PC-3 (cell line): ENCODE measurements around the gene INTS1. TPM values are rescaled to one million over a fixed set of nuclear protein-coding genes. Genes with fewer than 3 reads are reported as not detected.

Experiments used
- ATAC-seq: fragments of 200-7000 bp; cut with Tn5 transposase; 2 replicates; pipeline ENCODE4 v1.9.1; 2020; ENCODE audit warnings: mild to moderate bottlenecking, moderate library complexity
- BruUV-seq: library from RNA; stranded (reverse); fragments of 400-500 nt; replicated peaks from 2 replicates; lab custom pipeline; 2021; lab: Mats Ljungman, UMichigan
- CTCF ChIA-PET: fragments of 300-600 bp; sonication (Branson Sonifier 250); formaldehyde crosslinking; loops from one replicate; lab custom pipeline; 2022; ENCODE audit warnings: antibody characterized with exemption; lab: Charles Lee
- POLR2A ChIA-PET: fragments of 300-600 bp; sonication (Branson Sonifier 250); formaldehyde crosslinking; loops from one replicate; lab custom pipeline; 2022; ENCODE audit warnings: antibody characterized with exemption; ENCODE audit not compliant: unreplicated experiment; lab: Charles Lee
- DNase-seq: peaks from one replicate; pipeline ENCODE4 v3.0.0-alpha.2; 2015
- H2AFZ ChIP-seq: fragments of 300-600 bp; sonication (generic); 2 replicates; pipeline ENCODE4 v1.6.0; 2016; ENCODE audit warnings: antibody characterized with exemption, low read length
- H3F3A ChIP-seq: fragments of 300-600 bp; sonication (generic); one replicate; pipeline ENCODE4 v1.6.0; 2017; ENCODE audit warnings: antibody characterized with exemption, low read length, control low read depth, mild to moderate bottlenecking; ENCODE audit not compliant: unreplicated experiment
- H3K27ac ChIP-seq: fragments of 300-600 bp; sonication (generic); 2 replicates; pipeline ENCODE4 v1.5.1; 2016; ENCODE audit warnings: mild to moderate bottlenecking, low read length
- H3K27me3 ChIP-seq: fragments of 300-600 bp; sonication (generic); 2 replicates; pipeline ENCODE4 v1.6.1; 2016; ENCODE audit warnings: low read length, mixed read lengths
- H3K36me3 ChIP-seq: fragments of 300-600 bp; sonication (generic); 2 replicates; pipeline ENCODE4 v1.6.1; 2016; ENCODE audit warnings: low read depth, mixed run types, low read length, mixed read lengths
- H3K4me1 ChIP-seq: fragments of 300-600 bp; sonication (generic); 2 replicates; pipeline ENCODE4 v1.5.1; 2016; ENCODE audit warnings: low read length; ENCODE audit not compliant: insufficient read depth
- H3K4me2 ChIP-seq: fragments of 300-600 bp; sonication (generic); 2 replicates; pipeline ENCODE4 v1.6.0; 2016; ENCODE audit warnings: low read length
- H3K4me3 ChIP-seq: fragments of 300-600 bp; sonication (generic); 2 replicates; pipeline ENCODE4 v1.5.1; 2016; ENCODE audit warnings: mild to moderate bottlenecking, low read length, mixed read lengths
- H3K79me2 ChIP-seq: fragments of 300-600 bp; sonication (generic); 2 replicates; pipeline ENCODE4 v1.6.1; 2017; ENCODE audit warnings: low read length, mixed read lengths
- H3K9ac ChIP-seq: fragments of 300-600 bp; sonication (generic); 2 replicates; pipeline ENCODE4 v1.6.0; 2016; ENCODE audit warnings: mild to moderate bottlenecking, low read length
- H3K9me2 ChIP-seq: fragments of 300-600 bp; sonication (generic); replicated peaks from 2 replicates; pipeline ENCODE4 v1.6.1; 2016; ENCODE audit warnings: mixed run types, low read length, mixed read lengths
- H3K9me3 ChIP-seq: fragments of 300-600 bp; sonication (generic); 2 replicates; pipeline ENCODE4 v1.6.1; 2016; ENCODE audit warnings: low read length, mixed read lengths
- H4K20me1 ChIP-seq: fragments of 300-600 bp; sonication (generic); 2 replicates; pipeline ENCODE4 v1.6.1; 2016; ENCODE audit warnings: low read length, mixed read lengths
- EZH2 ChIP-seq: fragments of 300-600 bp; sonication (generic); IDR thresholded peaks from one replicate; pipeline ENCODE4 v1.6.1; 2017; ENCODE audit warnings: antibody characterized with exemption, mild to moderate bottlenecking, low read length; ENCODE audit not compliant: unreplicated experiment
- EZH2phosphoT487 ChIP-seq: fragments of 300-600 bp; sonication (generic); IDR thresholded peaks from 2 replicates; pipeline ENCODE4 v1.6.1; 2018; ENCODE audit warnings: mild to moderate bottlenecking, antibody characterized with exemption, low read length, borderline replicate concordance
- intact Hi-C: fragments of 100-400 bp; cut with micrococcal nuclease; formaldehyde crosslinking; loops from 2 replicates; pipeline ENCODE4 v1.9.0; 2023
- total RNA-seq: library from RNA; depleted of rRNA; stranded (reverse); fragments of >200 nt; gene quantifications from 2 replicates; pipeline ENCODE4 v1.2.3, GENCODE V29; 2014
- TF ChIP-seq, protein P1 (sequence below): fragments of 300-600 bp; sonication (generic); conservative IDR thresholded peaks from 2 replicates; pipeline ENCODE4 v1.5.1; 2017; ENCODE audit warnings: antibody characterized with exemption, low read depth, mild to moderate bottlenecking, low read length

INTS1 gene
- total RNA-seq, 1 experiment from 2014 or later, result 62.9 TPM

DNA sequence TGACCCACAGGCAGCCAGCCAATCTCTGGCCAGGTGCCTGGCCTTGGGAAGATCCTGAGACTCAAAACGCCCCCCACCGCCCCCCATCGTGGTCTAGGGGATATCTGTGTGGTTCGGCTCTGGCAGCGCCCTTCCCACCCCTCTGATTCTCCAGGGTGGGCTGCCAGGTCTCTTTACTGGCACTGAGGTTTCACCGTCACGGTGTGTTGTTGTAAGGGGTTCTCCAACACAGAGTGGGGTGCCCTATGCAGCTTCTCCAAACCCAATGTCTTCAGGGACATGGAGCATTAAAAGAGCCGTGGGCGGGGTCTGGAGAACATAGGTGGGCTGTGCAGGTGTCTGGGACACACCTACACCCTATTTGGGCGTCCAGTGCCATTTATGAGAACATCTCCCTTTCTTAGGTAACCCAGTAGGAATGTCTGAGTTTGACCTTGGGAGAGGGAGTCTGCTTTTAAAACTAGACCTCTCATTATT is 27.8 kb upstream of the INTS1 start:
- Histone ChIP-seq H3K4me3 (peak overlapping the region; percentile 88), H3K27me3 (no peaks in the 10 kb centered on the region), H3K27ac (peak overlapping the region; percentile 97), H3K4me1 (peaks cover 27% of the 10 kb centered on the region), H3K36me3 (no peaks in the 10 kb centered on the region; the same call in 1 of the 2 replicates), H3F3A (peaks cover 7% of the 10 kb centered on the region), H3K4me2 (peak overlapping the region; percentile 96), H3K9me3 (no peaks in the 10 kb centered on the region), H4K20me1 (peaks cover 8% of the 10 kb centered on the region; the same call in 1 of the 2 replicates), H3K79me2 (peaks cover 56% of the 10 kb centered on the region), H2AFZ (no peak overlapping the region), H3K9me2 (no peaks in the 10 kb centered on the region), H3K9ac (peak overlapping the region; percentile 85)
- intact Hi-C loops, result loop anchor here (2.0 kb wide), 1 partner anchor 25 kb away; no protein-coding TSS in a partner anchor
- ATAC-seq (no peak), DNase-seq (peak; percentile 34)
- ChIA-PET CTCF (interaction anchor here (0.6 to 1.0 kb wide), 2 partner anchors 19 to 21 kb away, joined by 3 read pairs; no protein-coding TSS in a partner anchor), POLR2A (interaction anchor here (1.8 kb wide), 1 partner anchor 24 kb away, joined by 8 read pairs; the partner anchor contains the start of gene TMEM184A)
- BruUV-seq, result no TSS peak
- TF ChIP-seq, protein P1, sequence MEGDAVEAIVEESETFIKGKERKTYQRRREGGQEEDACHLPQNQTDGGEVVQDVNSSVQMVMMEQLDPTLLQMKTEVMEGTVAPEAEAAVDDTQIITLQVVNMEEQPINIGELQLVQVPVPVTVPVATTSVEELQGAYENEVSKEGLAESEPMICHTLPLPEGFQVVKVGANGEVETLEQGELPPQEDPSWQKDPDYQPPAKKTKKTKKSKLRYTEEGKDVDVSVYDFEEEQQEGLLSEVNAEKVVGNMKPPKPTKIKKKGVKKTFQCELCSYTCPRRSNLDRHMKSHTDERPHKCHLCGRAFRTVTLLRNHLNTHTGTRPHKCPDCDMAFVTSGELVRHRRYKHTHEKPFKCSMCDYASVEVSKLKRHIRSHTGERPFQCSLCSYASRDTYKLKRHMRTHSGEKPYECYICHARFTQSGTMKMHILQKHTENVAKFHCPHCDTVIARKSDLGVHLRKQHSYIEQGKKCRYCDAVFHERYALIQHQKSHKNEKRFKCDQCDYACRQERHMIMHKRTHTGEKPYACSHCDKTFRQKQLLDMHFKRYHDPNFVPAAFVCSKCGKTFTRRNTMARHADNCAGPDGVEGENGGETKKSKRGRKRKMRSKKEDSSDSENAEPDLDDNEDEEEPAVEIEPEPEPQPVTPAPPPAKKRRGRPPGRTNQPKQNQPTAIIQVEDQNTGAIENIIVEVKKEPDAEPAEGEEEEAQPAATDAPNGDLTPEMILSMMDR, result no peak
- TF ChIP-seq EZH2 (no peak), EZH2phosphoT487 (no peak)

DNA sequence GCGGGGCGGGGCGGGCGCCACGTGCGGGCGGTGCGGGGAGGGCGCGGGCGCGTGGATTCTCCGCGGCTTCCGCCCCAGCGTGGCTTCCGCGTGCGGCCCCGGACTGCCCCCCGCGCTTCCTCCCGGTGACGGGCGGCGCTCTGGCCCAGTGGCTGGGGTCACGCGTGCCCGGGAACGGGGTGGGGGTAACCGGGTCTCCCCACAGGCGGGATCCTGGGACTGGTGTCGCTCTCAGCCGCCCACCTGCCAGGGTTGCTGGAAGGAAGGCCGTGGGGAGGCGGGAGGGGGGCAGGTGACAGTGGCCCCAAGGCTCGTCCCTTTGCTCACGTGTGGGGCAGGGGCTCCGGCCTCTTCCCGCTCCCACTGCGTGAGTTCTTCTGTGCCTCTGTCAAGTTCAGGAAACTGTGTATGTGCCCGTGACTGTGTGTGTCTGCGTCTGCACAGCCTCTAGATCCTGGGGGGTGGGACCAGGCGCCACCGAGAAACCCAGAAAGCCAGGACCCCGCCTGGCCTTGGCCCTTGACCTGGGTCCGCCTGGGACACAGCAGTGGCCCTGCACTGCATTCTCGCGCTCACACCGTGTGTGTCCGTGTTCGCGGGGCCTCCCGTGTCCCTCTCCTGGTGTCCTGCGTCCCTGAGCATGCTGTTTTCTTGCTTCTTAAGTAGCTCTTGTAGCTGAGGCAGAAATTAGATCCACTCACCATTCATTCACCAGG is 27.2 kb upstream of the INTS1 start:
- DNase-seq (peak; percentile 38), ATAC-seq (no peak)
- no TSS peak for BruUV-seq
- peak overlapping the region; percentile 88 for H3K4me3 ChIP-seq
- ChIA-PET CTCF (interaction anchor here (0.6 to 1.0 kb wide), 2 partner anchors 18 to 21 kb away, joined by 3 read pairs; no protein-coding TSS in a partner anchor), POLR2A (interaction anchor here (1.8 kb wide), 1 partner anchor 24 kb away, joined by 8 read pairs; the partner anchor contains the start of gene TMEM184A)
- H2AFZ ChIP-seq, result no peak overlapping the region
- peak overlapping the region; percentile 85 for H3K9ac ChIP-seq
- H3K79me2 ChIP-seq, result peaks cover 50% of the 10 kb centered on the region
- TF ChIP-seq, protein P1, result no peak
- TF ChIP-seq EZH2 (no peak), EZH2phosphoT487 (no peak)
- H3K9me3 ChIP-seq, result no peaks in the 10 kb centered on the region
- H3K36me3 ChIP-seq, result no peaks in the 10 kb centered on the region; the same call in 1 of the 2 replicates
- H3F3A ChIP-seq, result peaks cover 7% of the 10 kb centered on the region
- no peaks in the 10 kb centered on the region for H3K27me3 ChIP-seq
- peaks cover 8% of the 10 kb centered on the region; the same call in 1 of the 2 replicates for H4K20me1 ChIP-seq
- H3K4me2 ChIP-seq, result peak overlapping the region; percentile 96
- no peaks in the 10 kb centered on the region for H3K9me2 ChIP-seq
- H3K27ac ChIP-seq, result peak overlapping the region; percentile 97
- intact Hi-C loops, result no loop called here
- H3K4me1 ChIP-seq, result peaks cover 24% of the 10 kb centered on the region
